Activated CD8-positive, alpha-beta memory T cell treated with anti-CD3 and anti-CD28 coated beads, Interleukin-2, amount 50 U/mL, for 4 hours (primary cell): ENCODE results near the gene FAM117A.

Experiments
- DNase-seq: peaks from one replicate; pipeline ENCODE4 v3.0.0-alpha.2; 2020

Gene FAM117A

DNA sequence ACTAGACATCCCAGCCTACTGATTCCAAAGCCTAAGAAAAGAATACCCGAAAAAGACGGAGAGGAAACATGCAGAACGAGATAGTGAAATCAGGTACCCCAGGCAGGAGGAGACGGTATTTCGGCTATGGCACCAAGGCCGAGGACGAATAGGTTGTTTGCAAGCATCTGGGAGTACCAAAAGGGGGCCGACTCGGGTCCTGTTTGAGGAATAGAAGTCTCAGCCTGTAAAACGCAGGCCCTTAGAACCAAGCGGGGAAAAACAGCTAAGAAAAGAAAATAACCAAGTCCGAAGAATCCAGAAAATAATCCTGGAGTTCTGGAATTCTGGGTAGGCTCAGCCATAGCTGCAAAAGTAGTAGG is 56.7 kb downstream of the FAM117A start:
- peak; percentile 33 for DNase-seq

GRCh38 chr17:49705254-49705653 is 58.7 kb downstream of the FAM117A start:
- DNase-seq, result no peak

DNA sequence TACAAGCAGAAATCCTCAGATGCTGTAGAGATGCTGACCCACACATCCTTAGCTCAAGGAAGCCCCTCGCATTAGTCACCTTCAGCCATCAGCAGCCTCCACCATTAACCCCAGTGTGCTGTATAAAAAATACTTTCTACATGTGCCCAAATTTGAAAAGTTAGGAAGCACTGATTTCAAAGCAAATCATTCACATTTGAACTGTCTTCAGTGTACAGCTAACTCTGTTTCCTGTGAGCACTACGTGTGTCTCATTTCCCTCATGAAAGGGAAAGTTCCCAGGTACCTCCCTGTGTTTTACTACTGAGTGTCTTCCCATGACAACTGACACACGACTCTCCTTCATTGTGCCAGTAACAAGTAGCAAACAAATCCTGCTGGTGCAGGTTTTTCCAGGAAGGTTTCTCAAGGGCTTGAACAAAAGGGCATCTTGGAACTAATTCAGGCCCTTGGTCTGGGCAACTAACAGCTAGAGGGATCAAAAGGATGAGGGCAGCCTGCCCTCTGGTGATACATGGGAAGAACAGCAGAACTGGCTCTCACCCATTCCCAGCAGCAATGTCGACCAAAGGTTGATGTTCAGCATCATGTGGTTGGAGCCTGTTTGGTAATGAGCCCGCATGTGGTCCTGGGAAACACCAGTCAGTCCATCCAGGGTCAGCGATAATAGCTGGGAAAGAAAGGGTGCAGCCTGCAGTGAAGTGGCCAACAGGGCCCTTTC is 60.2 kb downstream of the FAM117A start:
- DNase-seq, result no peak

DNA sequence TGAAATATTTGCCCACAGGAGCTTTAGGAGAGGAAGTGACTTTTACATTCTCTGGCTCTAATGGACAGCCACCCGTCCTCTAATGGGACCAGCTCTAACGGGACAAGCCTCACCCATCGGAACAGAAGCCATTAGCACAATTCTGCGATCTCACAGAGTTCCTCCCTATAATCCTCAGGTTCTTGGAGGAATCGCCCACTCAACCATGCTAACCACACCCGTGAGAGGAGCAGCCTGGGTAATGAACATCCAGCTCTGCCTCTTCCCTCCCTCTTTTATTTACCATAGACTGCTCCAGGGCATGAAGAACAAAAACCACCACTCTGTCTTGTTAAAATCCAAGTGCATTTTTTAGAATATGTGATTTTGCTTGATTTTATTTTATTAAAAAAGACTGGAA is 63.0 kb downstream of the FAM117A start:
- no peak for DNase-seq

DNA sequence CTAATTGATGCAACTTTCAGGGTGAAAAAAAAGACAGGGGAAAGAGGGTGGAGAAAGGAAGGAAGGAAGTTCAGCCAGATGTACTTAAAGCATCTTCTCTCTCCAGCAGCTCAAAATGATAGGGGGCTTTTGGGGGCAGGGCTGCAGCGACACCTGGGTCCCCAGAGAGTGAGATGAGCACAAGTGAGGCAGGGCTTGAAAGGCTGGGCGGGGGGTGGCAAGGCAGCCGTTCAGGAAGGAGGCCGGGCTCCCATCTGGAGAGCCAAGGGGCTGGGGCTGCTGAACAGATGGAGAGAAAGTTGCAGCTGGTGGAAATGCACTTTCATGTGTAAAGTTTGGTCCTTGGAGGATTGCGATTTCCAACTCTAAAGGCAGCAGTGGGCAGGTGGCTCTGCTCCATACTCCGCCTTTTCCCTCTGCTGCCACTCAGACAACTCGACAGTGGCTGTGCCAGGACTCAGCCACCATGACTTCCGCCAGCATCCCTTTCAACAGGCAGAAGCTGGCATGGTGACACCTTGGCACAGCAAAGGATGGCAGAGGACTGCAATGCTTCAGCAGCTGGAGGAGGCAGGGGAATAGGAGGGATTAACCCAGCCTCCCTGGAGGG is 63.9 kb downstream of the FAM117A start:
- DNase-seq, result no peak

DNA sequence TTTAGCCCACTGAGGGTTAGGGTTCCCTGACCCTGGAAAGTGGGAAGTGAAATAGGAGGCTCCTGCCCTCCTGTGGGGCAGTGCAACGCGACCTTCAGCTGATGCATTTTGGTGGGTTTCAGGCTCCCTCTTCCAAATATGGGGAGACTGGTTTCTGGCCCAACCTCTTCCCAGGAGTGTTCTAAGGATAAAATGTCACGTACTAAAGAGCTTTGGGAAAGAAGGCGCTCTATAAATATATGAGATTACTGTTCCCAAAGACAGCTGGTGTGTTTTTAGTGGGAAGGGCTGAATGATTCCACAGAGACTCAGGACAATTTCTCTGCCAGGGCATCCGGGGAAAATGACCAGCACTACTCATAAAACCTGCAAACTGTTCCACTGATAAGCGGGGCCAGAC is 65.9 kb downstream of the FAM117A start:
- DNase-seq, result no peak

DNA sequence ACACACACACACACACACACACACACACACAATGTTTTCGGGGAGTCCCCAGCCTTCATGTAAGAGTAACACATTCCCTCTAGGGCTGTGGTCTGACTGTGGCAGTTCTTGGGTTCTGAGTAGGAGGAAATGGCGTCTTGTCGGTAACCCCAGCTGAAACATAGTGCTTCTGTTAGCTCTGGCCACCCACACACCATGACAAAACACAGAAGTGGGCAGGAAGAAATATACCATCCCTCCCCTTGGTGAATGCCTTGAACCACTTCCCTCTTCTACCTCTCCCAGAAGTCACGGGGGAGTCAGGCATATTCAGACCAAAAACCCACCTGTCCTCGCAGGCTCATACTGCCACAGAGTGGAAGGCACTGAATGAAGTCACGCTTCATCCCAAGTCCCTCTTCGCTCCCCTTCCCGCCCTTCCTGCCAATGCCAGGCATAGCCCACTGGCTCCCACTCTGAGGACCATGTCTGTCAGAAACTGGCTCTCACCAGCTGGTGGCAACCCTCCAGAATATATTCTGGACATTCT is 67.6 kb downstream of the FAM117A start:
- DNase-seq, result peak; percentile 70

GRCh38 chr17:49695698-49696232 is 68.2 kb downstream of the FAM117A start:
- no peak for DNase-seq

GRCh38 chr17:49694847-49695697 is 68.9 kb downstream of the FAM117A start:
- peak; percentile 76 for DNase-seq

DNA sequence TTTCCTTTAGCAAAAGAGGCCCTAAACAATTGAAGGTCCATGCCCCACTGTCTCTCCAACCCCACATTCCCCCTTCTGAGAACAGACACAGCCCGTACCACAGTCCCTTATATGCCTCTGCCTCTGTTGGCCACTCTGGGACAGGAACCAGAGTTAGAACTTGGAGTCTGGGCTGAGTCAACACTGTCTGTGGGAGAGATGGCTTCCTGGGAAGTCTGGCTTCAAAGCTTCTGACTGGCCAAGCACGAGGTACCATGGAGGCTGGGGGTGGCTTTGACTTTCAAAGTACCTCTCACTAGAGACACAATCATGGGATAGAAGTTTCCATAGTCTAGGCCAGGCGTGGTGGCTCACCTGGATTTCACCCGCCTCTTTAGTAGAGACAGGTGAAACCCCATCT is 71.2 kb downstream of the FAM117A start:
- DNase-seq, result no peak

- DNase-seq, result no peak
Observed at GRCh38 chr17:49691677-49692191, 72.2 kb downstream of the FAM117A start.

GRCh38 chr17:49691086-49691676 is 72.8 kb downstream of the FAM117A start:
- no peak for DNase-seq

DNA sequence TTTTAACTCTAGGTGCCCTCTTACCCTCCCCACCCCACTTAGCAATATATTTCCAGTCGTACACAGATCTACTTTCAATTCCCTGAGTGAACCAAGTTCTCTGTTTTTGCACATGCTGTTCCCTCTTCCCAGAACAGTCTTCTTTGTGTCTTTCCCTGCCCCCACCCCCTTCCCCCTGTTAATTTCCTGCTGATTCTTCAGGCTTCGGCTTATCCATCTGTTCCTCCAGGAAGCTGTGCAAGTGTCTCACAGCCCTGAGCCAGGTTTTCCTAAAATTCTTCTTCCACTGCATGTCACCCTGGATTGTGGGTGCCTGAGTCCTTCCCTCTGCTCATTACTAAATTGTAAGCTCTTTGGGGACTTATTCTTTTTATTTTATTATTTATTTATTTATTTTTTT is 73.7 kb downstream of the FAM117A start:
- no peak for DNase-seq

DNA sequence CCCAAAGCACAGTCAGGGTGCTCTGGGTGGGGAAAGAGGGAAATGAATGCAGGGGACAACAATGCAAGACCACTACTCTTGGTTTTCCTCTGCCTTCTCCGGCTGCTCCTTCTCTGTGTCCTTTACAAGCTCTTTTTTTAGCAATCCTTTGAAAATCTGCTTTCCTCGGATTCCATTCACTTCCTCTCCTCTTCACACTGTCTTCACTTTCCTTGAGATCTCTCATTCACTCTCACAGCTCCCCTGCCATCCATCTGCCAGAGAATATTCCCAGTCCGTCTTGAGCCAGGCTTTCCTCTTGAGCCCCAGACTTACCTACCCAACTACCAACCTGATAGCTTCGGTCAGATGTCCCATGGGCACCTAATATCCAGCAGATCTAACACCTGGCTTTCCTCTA is 75.1 kb downstream of the FAM117A start:
- no peak for DNase-seq

DNA sequence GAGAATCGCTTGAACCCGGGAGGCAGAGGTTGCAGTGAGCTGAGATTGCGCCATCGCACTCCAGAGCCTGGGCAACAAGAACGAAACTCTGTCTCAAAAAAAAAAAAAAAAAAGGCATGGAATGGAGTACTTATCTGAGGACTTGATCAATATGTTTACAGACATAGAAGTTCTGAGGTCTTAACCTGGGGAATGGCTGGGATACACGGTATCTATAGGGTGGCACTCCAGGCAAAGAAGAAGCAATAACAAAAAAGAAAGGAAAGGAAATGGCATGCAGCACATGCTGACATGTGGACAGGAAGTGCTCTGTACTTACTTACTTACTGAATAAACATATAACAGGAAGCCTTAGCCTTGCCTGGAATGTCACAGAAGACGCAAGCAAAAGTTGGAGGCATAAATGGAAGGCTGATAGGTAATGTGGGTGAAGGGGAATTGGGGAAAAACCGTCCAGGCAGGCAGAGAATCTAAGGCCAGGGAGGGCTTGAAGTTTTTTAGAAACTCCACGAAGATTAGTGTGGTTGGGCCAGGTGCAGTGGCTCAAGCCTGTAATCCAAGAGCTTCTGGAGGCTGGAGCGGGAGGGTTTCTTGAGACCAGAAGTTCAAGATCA is 75.9 kb downstream of the FAM117A start:
- no peak for DNase-seq

- no peak for DNase-seq
Observed at GRCh38 chr17:49681106-49681979, 82.6 kb downstream of the FAM117A start.

GRCh38 chr17:49680314-49680713 is 83.6 kb downstream of the FAM117A start:
- no peak for DNase-seq

DNA sequence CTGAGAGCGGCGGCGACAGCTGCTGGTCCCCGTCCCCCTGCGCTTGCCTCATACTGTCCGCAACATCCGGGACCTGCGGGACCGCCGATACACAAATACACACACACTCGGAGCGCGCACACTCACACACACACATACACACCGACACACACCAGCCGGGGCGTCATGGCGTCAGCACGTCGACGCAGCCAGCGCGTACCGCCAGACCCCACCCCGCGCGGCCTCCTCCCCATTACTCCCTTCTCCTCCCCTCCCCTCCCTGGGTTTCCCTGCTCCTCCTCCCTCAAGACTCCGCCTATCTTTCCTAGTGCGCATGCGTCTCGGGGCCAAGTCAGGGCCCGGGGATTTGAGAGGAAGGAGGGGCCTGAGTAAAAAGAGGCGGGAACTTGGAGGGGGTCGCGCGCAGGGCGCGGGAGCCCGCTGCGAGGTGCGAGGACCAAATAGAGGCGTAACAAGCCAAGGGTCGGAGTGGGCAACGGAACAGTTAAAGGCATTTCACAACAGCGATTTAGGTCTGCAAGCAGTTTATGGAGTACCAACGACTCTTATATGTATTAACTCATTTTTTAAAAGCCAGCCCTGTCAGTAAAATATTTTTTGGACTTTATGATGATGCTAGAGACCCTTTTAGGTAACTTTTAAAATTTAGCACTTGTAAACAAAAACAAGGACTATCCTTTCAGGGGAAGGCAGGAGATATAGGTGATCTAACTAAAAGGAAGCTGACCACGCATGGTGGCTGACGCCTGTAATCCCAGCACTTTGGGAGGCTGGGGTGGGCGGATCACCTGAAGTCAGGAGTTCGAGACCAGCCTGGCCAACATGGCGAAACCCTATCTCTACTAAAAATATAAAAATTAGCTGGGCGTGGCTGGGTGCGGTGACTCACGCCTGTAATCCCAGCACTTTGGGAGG is 85.7 kb downstream of the FAM117A start, which contains the start of gene SPOP:
Gene SPOP, minus strand, starts transcription at position 165 of the 915 bp plus-strand sequence. CDS start 55,287 bp downstream, outside the sequence.
- DNase-seq, result peak; percentile 98

DNA sequence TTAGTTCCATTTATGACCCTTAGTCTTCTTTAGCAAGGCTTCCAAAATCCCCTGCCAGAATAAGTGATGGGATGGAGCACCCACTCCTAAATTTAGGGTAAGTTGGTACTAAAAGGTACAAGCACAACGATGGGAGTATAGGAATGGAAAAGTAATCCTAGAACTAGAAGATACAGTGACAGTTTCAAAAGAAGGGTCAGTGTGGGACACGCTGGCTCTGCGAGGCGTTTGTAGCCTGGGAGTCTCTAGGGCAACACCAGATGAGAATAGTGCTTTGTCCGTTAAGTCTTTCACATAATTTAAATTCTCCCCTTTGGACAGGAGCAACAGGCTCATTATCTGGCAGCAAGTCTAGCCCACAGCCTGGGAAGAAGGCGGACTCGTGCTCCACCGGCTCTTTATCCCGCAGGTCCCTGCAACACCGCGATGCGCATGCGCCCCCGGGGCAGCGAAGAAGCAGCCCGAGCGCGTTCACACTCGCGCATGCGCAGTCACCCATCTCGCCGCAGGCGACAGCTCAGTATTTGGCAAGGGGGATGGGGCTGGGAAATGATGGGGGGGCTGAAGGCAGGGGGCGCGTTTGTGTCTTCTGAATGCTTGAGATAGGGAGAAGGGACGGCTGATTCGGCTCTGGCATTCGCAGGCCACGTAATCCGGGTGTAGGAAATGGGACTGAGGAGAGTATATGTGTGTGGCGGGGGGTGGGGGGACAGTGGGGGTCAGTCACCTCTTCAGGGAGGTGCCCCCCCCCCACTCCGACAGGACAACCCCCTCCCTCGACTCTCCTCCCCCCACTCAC is 86.6 kb downstream of the FAM117A start:
- DNase-seq, result peak; percentile 97
